ENCODE measurements around the gene EIF2D. TPM values are rescaled to one million over a fixed set of nuclear protein-coding genes. Genes with fewer than 3 reads are reported as not detected.

The EIF2D gene
- total and polyA plus RNA-seq, 8 donors, result 20.9 to 37.9 (median 29.3) TPM

DNA sequence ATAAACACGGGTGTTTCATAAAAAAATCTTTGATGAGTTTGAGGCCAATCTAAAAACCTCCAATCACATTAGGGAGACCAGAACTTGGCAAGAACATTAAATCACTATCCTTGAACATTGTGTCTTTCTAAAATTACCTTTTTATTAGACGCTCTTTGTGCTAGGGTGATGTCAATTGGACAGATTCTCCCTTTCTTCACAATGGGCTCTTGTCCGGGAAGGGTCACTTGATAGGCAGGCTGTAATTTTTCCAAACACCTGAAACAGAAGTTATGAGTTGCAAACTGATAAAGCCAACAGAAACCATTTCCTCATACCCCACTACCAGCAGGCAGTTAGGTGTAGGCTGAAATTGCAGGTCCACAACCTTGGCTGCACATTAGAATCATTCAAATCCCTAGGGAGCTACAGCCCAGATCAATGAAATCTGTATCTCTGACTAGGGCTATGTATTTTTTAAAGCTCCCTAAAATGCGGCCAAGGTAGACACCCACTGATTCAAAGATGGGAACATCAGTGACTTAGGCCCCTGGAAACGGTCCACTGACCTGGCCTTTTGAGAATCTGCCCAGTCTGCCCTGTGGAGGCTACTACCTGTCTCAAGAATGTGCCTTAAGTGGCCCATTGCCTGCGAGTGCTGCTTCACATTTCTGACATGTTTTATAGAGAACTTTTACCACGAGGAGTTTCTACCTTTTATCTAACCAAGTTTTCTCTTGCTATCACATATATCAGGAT, 16.5 kb downstream of the EIF2D start:
- TF ChIP-seq, protein P1, sequence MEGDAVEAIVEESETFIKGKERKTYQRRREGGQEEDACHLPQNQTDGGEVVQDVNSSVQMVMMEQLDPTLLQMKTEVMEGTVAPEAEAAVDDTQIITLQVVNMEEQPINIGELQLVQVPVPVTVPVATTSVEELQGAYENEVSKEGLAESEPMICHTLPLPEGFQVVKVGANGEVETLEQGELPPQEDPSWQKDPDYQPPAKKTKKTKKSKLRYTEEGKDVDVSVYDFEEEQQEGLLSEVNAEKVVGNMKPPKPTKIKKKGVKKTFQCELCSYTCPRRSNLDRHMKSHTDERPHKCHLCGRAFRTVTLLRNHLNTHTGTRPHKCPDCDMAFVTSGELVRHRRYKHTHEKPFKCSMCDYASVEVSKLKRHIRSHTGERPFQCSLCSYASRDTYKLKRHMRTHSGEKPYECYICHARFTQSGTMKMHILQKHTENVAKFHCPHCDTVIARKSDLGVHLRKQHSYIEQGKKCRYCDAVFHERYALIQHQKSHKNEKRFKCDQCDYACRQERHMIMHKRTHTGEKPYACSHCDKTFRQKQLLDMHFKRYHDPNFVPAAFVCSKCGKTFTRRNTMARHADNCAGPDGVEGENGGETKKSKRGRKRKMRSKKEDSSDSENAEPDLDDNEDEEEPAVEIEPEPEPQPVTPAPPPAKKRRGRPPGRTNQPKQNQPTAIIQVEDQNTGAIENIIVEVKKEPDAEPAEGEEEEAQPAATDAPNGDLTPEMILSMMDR (IDR thresholded peaks at IDR 0.05), result no peak
- intact Hi-C loops (cut with DNase I), result no loop called here
- ATAC-seq (peak; percentile 43 to 82 (median 66)), DNase-seq (no peak), FAIRE-seq (no peak)
- H3K27me3 ChIP-seq, result no peaks in the 10 kb centered on the region
- H3K36me3 ChIP-seq, result peaks cover 0 to 78% (median 16%) of the 10 kb centered on the region in 3 donors
- no peak overlapping the region for H3K4me3 ChIP-seq
- peak overlapping the region in 2 of 4 donors; percentile 29 to 59 for H3K27ac ChIP-seq
- 58 to 64% methylated on average over 7 of the region's 7 CpGs for WGBS, 2 donors
- no peaks in the 10 kb centered on the region for H3K9me3 ChIP-seq
- no peaks in the 10 kb centered on the region for H3K4me1 ChIP-seq

DNA sequence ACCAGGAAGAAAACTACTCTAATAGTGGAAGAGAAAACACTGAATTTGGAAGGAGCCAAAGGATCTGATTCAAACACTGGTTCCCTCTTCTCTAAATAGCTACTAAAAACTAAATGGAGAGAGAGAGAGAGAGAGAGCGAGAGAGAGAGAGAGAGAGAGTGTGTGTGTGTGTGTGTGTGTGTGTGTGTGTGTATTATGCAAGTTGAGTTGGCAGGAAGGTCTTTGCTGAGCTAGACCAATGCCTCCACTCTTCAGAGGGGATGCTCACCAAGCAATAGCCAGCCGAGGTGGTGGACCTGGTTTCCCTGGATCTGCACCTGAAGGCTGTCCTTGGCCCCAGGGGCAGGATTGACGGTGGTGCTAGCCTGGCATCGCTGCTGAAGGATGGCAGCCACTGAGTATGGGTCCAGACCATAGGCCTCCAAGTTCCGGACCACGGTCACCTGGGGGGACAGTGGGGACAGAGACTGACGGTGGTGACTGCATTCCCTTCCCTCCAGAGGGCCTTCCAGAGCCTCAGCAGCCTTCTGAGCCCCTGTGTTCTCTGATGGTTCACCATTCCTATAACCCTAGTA, 18.8 kb downstream of the EIF2D start:
- no peak for DNase-seq
- no peak overlapping the region for H3K4me3 ChIP-seq
- TF ChIP-seq, protein P1 (IDR thresholded peaks at IDR 0.05), result no peak
- no peaks in the 10 kb centered on the region for H3K9me3 ChIP-seq
- H3K36me3 ChIP-seq, result peaks cover 0 to 55% (median 20%) of the 10 kb centered on the region in 3 donors
- no peak for ATAC-seq
- H3K4me1 ChIP-seq, result no peaks in the 10 kb centered on the region
- no peaks in the 10 kb centered on the region for H3K27me3 ChIP-seq
- FAIRE-seq, result no peak
- no peak overlapping the region for H3K27ac ChIP-seq
- WGBS, 2 donors, result 87 to 97% methylated on average over 7 of the region's 7 CpGs
- intact Hi-C loops (cut with DNase I), result no loop called here

DNA sequence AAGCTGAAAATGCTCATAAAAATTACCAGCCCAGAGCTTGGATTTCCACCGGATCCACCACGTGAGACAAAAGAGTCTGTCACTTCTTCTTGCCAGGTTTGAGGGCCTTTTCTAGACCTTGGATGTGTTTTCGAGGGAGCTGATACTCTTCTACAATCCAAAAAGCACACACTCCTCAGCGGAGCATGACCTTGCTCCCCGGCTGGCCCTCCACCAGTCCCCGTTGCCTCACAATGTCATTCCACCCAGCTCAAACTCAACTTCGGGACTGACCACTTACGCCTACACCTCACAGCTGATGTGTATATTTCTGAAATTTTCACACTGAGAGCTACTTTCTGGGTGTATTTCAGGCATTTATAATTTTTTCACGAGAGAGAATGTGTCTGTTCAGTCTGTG, 20.6 kb downstream of the EIF2D start:
- intact Hi-C loops (cut with DNase I), result no loop called here
- no peak for FAIRE-seq
- Histone ChIP-seq H3K36me3 (peaks cover 0 to 40% (median 20%) of the 10 kb centered on the region in 3 donors), H3K4me1 (no peaks in the 10 kb centered on the region), H3K27me3 (no peaks in the 10 kb centered on the region), H3K27ac (no peak overlapping the region), H3K9me3 (no peaks in the 10 kb centered on the region), H3K4me3 (no peak overlapping the region)
- ATAC-seq, result no peak
- TF ChIP-seq, protein P1 (IDR thresholded peaks at IDR 0.05), result no peak
- 90 to 92% methylated on average over 9 of the region's 9 CpGs for WGBS, 2 donors
- DNase-seq, result no peak

DNA sequence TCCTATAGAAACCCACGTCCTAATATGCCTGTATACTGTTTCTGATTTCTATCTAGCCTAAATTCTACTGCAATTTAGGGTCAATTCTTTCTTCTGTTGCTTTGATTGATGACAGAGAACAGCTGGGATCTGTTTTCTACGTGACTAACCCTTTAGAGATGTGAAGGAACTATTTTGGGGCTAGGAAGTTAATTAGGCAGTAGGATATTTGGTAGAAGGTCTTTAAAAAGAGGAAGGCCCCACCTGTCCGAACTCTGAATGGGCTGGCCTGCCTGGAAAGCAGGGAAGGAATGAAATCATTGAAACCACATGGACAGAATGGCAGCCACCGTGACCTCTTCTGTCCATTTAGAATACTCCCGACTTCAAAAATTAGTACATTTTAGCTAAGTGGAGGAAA, 21.0 kb downstream of the EIF2D start:
- Histone ChIP-seq H3K36me3 (peaks cover 0 to 38% (median 20%) of the 10 kb centered on the region in 3 donors), H3K9me3 (no peaks in the 10 kb centered on the region), H3K4me1 (no peaks in the 10 kb centered on the region), H3K27ac (no peak overlapping the region), H3K4me3 (no peak overlapping the region), H3K27me3 (no peaks in the 10 kb centered on the region)
- intact Hi-C loops (cut with DNase I), result no loop called here
- DNase-seq, result no peak
- ATAC-seq, result no peak
- TF ChIP-seq, protein P1 (IDR thresholded peaks at IDR 0.05), result no peak
- WGBS, 2 donors, result 84 to 92% methylated on average over 5 of the region's 5 CpGs
- no peak for FAIRE-seq

All from pancreas (tissue), 10 donors.